GM21360 (cell line): ENCODE measurements around the gene SMURF1.

Experiments used
- ATAC-seq: cut with Tn5 transposase; IDR thresholded peaks from one replicate; pipeline ENCODE4 v1.9.1; 2021; ENCODE audit warnings: mild to moderate bottlenecking, moderate library complexity; ENCODE audit not compliant: unreplicated experiment

Gene SMURF1

GRCh38 chr7:99008921-99009530 lies 134.9 kb downstream of the SMURF1 start:
- no peak for ATAC-seq

DNA sequence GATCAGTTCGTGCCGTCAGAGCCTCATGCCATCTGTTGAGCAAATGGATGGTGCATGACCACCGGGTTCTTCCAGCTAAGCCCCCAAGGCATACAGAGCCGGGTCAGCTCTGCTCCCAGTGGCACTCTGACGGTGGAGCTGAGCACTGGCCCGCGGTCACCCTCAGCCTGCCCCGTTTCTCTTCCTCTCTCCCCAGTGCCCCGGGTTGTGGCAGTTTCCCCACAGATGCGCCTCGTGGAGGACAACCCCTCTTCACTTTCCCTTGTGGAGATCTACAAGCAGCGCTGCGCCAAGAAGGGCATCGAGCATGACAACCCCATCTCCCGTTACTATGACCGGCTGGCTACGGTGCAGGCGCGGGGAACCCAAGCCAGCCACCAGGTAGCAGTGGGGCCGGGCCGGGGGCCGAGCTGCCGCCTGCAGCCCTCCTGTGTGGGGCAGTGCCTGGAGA lies 135.7 kb downstream of the SMURF1 start:
- no peak for ATAC-seq

GRCh38 chr7:99006739-99007424 lies 137.0 kb downstream of the SMURF1 start:
- ATAC-seq, result no peak

GRCh38 chr7:99005776-99006175 lies 138.1 kb downstream of the SMURF1 start:
- no peak for ATAC-seq

- no peak for ATAC-seq
These were observed 139.0 kb downstream of the SMURF1 start for GRCh38 chr7:99004781-99005500.

- no peak for ATAC-seq
These were observed 139.7 kb downstream of the SMURF1 start for GRCh38 chr7:99004216-99004615.

- ATAC-seq, result no peak
These were observed 140.5 kb downstream of the SMURF1 start for GRCh38 chr7:99003419-99003818.

GRCh38 chr7:99002827-99003212 lies 141.1 kb downstream of the SMURF1 start:
- no peak for ATAC-seq

DNA sequence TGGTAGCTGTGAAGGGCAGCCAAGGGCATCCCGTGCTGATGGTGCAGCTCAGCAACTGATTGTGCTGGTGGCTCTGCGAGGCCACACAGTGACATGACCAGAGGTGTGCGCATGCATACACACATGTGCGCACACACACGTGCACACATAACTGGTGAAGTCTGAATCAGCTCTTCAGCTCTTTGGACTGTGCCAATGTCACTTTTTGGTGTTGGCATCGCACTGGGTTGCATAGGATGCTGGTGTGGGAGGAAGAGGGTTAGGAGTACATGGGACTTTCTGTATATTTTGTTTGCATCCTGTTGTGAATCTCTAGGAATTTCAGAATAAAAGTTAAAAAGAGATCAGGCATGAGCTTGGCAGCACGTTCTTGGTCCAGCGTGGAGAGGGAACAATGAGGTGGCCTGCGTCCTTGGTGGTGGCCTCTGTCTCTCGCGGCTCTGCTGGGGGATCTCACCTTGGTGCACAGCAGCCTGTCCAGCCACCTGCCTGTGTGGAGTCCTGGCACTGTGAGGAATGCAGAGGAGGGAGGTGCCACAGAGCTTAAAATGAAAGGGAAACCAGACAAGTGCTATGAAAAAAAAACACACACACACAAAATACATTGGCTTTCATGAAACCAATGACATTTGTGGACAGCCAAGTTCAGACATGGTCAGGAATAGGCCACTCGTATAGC lies 141.6 kb downstream of the SMURF1 start:
- no peak for ATAC-seq

DNA sequence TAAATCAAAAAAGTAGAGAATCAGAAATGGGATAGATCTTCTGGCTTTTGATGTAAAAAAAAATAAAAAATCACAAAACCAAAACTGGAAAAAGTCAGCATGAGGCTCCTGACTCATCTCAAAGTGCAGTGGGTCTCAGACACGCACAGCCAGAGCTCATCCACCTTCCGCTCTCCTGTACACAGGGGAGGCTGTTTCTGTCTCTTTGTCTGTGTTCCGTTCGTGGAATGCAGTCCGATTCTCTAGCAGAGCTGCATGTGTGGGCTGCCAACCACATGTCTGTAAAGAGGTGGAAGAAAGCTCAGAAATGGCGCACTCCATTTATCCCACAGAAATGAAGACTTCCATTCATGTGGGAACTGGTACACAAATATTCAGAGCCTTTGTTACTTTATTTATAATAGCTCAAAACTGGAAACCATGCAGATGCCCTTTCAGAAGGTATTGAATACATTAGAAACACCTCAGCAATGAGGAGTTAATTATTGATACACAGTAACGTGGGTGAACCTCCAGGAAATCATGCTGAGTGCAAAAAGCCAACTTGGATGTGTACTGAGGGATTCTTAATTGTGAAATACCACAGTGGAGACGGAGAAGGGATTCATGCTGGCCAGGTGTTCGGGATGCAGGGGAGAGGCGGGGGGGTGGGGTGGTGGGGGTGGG lies 142.3 kb downstream of the SMURF1 start:
- ATAC-seq, result no peak

- ATAC-seq, result no peak
These were observed 142.9 kb downstream of the SMURF1 start for GRCh38 chr7:99000904-99001465.

GRCh38 chr7:99000196-99000903 lies 143.6 kb downstream of the SMURF1 start:
- no peak for ATAC-seq

- ATAC-seq, result no peak
These were observed 144.8 kb downstream of the SMURF1 start for GRCh38 chr7:98998821-98999725.

- ATAC-seq, result no peak
These were observed 146.1 kb downstream of the SMURF1 start for GRCh38 chr7:98997846-98998245.

DNA sequence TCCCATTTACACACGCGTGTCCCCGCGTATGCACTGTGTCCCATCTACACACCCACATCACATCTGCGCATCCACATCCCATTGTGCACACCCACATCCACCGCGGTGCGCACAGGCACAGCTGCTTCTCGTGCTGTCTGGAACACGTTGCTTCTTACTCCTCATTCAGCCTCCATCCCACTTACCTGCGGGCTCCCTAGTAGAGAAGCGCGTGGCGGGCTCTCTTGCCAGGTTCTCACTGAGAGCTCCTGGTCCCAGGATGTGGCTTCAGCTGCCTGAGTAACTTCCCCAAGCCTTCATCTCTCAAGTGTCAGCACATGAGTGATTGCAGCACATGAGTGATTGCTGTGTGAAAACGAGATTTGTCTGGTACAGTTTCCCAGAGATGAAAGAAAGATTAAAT lies 147.8 kb downstream of the SMURF1 start:
- no peak for ATAC-seq

DNA sequence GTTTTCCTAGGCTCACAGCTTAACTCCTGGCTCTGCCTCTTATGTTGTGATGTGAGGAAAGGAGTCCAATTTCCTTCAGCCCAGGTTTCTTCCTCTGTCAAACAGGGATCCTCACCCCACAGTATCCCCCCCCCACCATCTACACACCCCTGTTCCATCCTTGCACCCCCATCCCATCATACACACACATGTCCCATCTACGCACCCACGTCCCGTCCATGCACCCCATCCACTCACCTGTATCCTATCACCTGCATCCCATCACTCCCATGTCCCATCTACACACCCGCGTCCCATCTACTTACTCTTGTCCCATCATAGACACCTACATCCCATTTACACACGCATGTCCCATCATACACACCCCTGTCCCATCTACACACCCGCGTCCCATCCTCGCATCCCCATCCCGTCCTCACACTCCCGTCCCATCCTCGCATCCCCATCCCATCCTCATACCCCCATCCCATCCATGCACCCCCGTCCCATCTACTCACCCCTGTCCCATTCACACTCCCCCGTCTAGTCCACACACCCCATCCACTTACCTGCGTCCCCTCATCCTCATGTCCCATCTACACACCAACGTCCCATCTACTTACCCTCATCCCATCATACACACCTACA lies 148.3 kb downstream of the SMURF1 start:
- no peak for ATAC-seq

GRCh38 chr7:98995111-98995510 lies 148.8 kb downstream of the SMURF1 start:
- no peak for ATAC-seq
